Fibroblast of lung (primary cell): ENCODE measurements around the gene TCTN1. TPM values are rescaled to one million over a fixed set of nuclear protein-coding genes. Genes with fewer than 3 reads are reported as not detected.

Experiments used
- DNase-seq, 2 donors: peaks; one replicate each; pipeline versions ENCODE4 v3.0.0 to v3.0.0-alpha.2; 2010; ENCODE audit warnings: low read depth in 2 of 2
- H2AFZ ChIP-seq: 2 replicates; pipeline ENCODE4 v1.5.1; 2012; ENCODE audit warnings: low read length, control low read depth, inconsistent platforms
- H3K27ac ChIP-seq: 2 replicates; pipeline ENCODE4 v1.5.1; 2011; ENCODE audit warnings: low read length, control low read depth; ENCODE audit not compliant: insufficient read depth
- H3K27me3 ChIP-seq: 2 replicates; pipeline ENCODE4 v1.5.1; 2011; ENCODE audit warnings: mild to moderate bottlenecking, low read length; ENCODE audit not compliant: control insufficient read depth, insufficient read depth
- H3K36me3 ChIP-seq: 2 replicates; pipeline ENCODE4 v1.5.1; 2011; ENCODE audit warnings: low read length; ENCODE audit not compliant: control insufficient read depth, insufficient read depth
- H3K4me1 ChIP-seq: 2 replicates; pipeline ENCODE4 v1.5.1; 2011; ENCODE audit warnings: low read length; ENCODE audit not compliant: control insufficient read depth, insufficient read depth; ENCODE audit errors: extremely low read depth
- H3K4me2 ChIP-seq: 2 replicates; pipeline ENCODE4 v1.5.1; 2011; ENCODE audit warnings: low read length, control low read depth; ENCODE audit not compliant: insufficient read depth; ENCODE audit errors: extremely low read depth
- H3K4me3 ChIP-seq, 4 experiments: fragments of 200-600 bp in 1 of 4; sonication (generic) in 1 of 4; replicated peaks in 1 of 4; 2 replicates each; pipeline ENCODE4 v1.5.1; 2011 to 2016; ENCODE audit warnings: low read length in 4 of 4, low read depth in 3 of 4, mild to moderate bottlenecking in 3 of 4, control low read depth in 2 of 4, inconsistent platforms in 1 of 4, mixed read lengths in 1 of 4; ENCODE audit not compliant: insufficient read depth in 1 of 4; ENCODE audit errors: control extremely low read depth in 1 of 4
- H3K79me2 ChIP-seq: 2 replicates; pipeline ENCODE4 v1.5.1; 2012; ENCODE audit warnings: mild to moderate bottlenecking, low read length, inconsistent platforms; ENCODE audit not compliant: control insufficient read depth, insufficient read depth
- H3K9ac ChIP-seq: 2 replicates; pipeline ENCODE4 v1.5.1; 2011; ENCODE audit warnings: mild to moderate bottlenecking, low read length, control low read depth; ENCODE audit not compliant: insufficient read depth
- H3K9me3 ChIP-seq: 2 replicates; pipeline ENCODE4 v1.5.1; 2012; ENCODE audit warnings: low read depth, low read length; ENCODE audit not compliant: control insufficient read depth, insufficient read depth
- H4K20me1 ChIP-seq: 2 replicates; pipeline ENCODE4 v1.5.1; 2011; ENCODE audit warnings: low read length; ENCODE audit not compliant: control insufficient read depth, insufficient read depth; ENCODE audit errors: extremely low read depth
- EZH2 ChIP-seq: IDR thresholded peaks from 2 replicates; pipeline ENCODE4 v1.5.1; 2012; ENCODE audit warnings: low read length, control low read depth, mild to moderate bottlenecking; ENCODE audit errors: missing control alignments
- polyA plus RNA-seq, 2 donors: library from polyadenylated mRNA; depleted of rRNA in 1 of 2; stranded (reverse) in 1 of 2; unstranded in 1 of 2; fragments of >200 nt; gene quantifications; 2 replicates each; pipeline ENCODE4 v1.2.1, GENCODE V29; 2011 to 2012; ENCODE audit warnings: missing spikeins in 1 of 2
- total RNA-seq: library from RNA; depleted of rRNA; stranded (reverse); fragments of >200 nt; gene quantifications from 2 replicates; pipeline ENCODE4 v1.2.1, GENCODE V29; 2014
- TF ChIP-seq, protein P1 (sequence below), 2 donors: IDR thresholded peaks in 1 of 2; conservative IDR thresholded peaks in 1 of 2; 1 replicate in 1 of 2; 2 replicates in 1 of 2; pipeline ENCODE4 v1.5.1; 2011 to 2012; ENCODE audit warnings: low read length in 2 of 2, control low read depth in 1 of 2, inconsistent platforms in 1 of 2, low read depth in 1 of 2, mild to moderate bottlenecking in 1 of 2

TCTN1 gene
- total and polyA plus RNA-seq, 2 donors (not counting 1 experiment from before 2014, with no cell fraction given), result 25.0 to 27.4 TPM

DNA sequence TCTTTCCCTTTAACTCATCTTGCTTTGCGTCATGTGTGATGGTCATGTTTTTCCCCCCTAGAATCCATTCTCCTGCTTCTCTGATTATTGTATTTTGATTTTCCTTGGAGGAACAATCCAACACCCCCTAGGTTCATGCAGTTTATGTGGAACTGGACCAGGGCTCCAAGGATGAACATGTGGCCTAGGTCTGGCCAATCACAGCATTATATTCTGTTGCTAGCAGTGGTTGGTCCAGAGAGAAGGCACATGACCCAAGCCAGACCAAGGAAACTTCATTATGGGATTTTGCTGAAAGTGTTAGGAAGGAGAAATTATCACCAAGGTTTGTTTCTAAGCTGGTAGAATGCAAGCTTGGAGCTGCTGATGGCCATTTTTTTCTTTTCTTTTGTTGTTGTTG lies 23.9 kb upstream of the TCTN1 start:
- Histone ChIP-seq H4K20me1 (no peaks in the 10 kb centered on the region), H3K4me1 (peaks cover 2% of the 10 kb centered on the region), H2AFZ (no peak overlapping the region), H3K4me3 (no peak overlapping the region), H3K27me3 (no peaks in the 10 kb centered on the region), H3K79me2 (no peaks in the 10 kb centered on the region), H3K4me2 (no peak overlapping the region), H3K9me3 (no peaks in the 10 kb centered on the region), H3K36me3 (no peaks in the 10 kb centered on the region), H3K27ac (no peak overlapping the region), H3K9ac (no peak overlapping the region)
- no peak for DNase-seq
- TF ChIP-seq, protein P1, sequence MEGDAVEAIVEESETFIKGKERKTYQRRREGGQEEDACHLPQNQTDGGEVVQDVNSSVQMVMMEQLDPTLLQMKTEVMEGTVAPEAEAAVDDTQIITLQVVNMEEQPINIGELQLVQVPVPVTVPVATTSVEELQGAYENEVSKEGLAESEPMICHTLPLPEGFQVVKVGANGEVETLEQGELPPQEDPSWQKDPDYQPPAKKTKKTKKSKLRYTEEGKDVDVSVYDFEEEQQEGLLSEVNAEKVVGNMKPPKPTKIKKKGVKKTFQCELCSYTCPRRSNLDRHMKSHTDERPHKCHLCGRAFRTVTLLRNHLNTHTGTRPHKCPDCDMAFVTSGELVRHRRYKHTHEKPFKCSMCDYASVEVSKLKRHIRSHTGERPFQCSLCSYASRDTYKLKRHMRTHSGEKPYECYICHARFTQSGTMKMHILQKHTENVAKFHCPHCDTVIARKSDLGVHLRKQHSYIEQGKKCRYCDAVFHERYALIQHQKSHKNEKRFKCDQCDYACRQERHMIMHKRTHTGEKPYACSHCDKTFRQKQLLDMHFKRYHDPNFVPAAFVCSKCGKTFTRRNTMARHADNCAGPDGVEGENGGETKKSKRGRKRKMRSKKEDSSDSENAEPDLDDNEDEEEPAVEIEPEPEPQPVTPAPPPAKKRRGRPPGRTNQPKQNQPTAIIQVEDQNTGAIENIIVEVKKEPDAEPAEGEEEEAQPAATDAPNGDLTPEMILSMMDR (conservative IDR thresholded peaks at IDR 0.05 in 1 of 2, IDR thresholded peaks at IDR 0.05 in 1 of 2; ENCODE audit: low read depth in 1 of 2, low read length in 2 of 2), result no peak
- TF ChIP-seq EZH2, result no peak

DNA sequence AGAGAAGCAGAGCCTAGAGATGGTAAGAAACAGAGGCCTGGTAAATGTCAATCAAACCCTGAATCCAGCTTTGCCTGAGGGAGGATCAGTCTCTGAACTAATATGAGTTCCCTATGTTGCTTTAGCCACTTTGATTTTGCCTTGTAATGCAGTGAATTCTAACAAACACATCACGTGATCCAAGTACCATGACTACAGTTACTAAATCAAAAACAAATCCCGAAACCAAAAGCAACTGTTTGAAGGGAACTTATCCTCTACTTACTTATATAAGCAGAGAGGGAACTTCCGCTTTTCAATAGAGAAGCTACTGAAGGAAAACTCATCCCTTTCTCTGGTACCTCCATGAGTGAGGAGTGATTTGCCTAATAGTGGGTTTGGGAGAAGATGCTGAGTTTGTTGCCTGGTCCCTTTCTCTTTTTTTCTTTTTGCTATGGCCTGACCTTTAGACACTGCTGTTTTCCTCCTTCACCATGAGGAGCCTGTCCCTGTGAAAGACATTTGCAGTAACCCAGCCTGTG lies 23.1 kb upstream of the TCTN1 start:
- Histone ChIP-seq H3K27me3 (no peaks in the 10 kb centered on the region), H3K4me2 (peak overlapping the region; percentile 49), H4K20me1 (no peaks in the 10 kb centered on the region), H3K79me2 (no peaks in the 10 kb centered on the region), H3K36me3 (no peaks in the 10 kb centered on the region), H3K4me1 (peaks cover 2% of the 10 kb centered on the region), H3K27ac (peak overlapping the region; percentile 57), H2AFZ (peak overlapping the region; percentile 76), H3K9me3 (no peaks in the 10 kb centered on the region), H3K4me3 (no peak overlapping the region), H3K9ac (peak overlapping the region; percentile 28)
- peak in 1 of 2 donors; percentile 64 for DNase-seq
- TF ChIP-seq, protein P1 (conservative IDR thresholded peaks at IDR 0.05 in 1 of 2, IDR thresholded peaks at IDR 0.05 in 1 of 2; ENCODE audit: low read depth in 1 of 2, low read length in 2 of 2), result no peak
- TF ChIP-seq EZH2, result no peak

DNA sequence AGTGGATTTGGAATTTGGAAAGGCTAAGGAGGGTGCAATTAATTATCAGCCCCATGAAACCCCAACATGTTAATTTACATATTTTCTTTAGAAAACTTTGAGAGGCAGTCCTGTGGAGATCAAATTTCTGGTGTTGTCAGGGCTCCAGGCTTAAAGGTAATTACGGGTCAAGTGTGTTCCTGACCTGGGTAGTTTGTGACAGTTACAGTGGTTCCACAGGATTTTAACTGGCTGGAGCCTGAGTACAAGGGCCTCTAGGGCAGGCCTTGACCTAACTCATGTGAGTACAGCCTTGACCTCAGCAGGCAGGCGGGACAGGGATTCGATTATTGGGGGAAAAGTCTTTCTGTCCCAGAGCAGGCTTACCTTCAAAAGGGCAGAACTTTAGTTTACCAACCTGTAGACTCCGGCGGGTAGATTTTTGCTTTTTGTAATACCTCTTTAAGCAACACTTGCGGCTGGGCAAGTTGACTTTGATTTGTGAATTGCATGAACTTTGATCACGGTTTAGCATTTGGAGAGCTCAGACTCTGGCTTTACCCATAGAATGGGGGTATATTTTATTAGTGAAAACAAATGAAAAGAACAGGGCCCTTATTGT lies 22.4 kb upstream of the TCTN1 start:
- no peak for TF ChIP-seq EZH2
- TF ChIP-seq, protein P1 (conservative IDR thresholded peaks at IDR 0.05 in 1 of 2, IDR thresholded peaks at IDR 0.05 in 1 of 2; ENCODE audit: low read depth in 1 of 2, low read length in 2 of 2), result no peak
- Histone ChIP-seq H3K27me3 (no peaks in the 10 kb centered on the region), H3K27ac (peak overlapping the region; percentile 44), H2AFZ (no peak overlapping the region), H3K9ac (no peak overlapping the region), H3K36me3 (no peaks in the 10 kb centered on the region), H4K20me1 (no peaks in the 10 kb centered on the region), H3K4me3 (no peak overlapping the region), H3K79me2 (no peaks in the 10 kb centered on the region), H3K4me1 (peaks cover 2% of the 10 kb centered on the region), H3K9me3 (no peaks in the 10 kb centered on the region), H3K4me2 (no peak overlapping the region)
- no peak for DNase-seq
